ENCODE results near the gene SLC6A16. TPM values are rescaled to one million over a fixed set of nuclear protein-coding genes. Genes with fewer than 3 reads are reported as not detected.
"Not testable (repeated sequence)": the region's sequence is repeated elsewhere in the genome, so short reads cannot be mapped to it uniquely, and the experiment has no call there.

Gene SLC6A16
- total RNA-seq, 1 experiment from 2014 or later, result 1.3 TPM

- H3K27ac ChIP-seq (ENCODE audit: low read length), result no peak overlapping the region
- TF ChIP-seq TCF7L2 (IDR thresholded peaks at IDR 0.05; ENCODE audit: low read depth, low read length) (no peak), POLR2AphosphoS5 (IDR thresholded peaks at IDR 0.05; ENCODE audit: low read depth, low read length) (no peak), REST (IDR thresholded peaks at IDR 0.05; ENCODE audit: insufficient read depth in 1 of 2, low read depth in 2 of 2, low read length in 1 of 2) (no peak), CTCF (IDR thresholded peaks at IDR 0.05) (no peak), SIN3A (IDR thresholded peaks at IDR 0.05; ENCODE audit: borderline replicate concordance, insufficient read depth, low read depth, low read length) (no peak)
- H3K27me3 ChIP-seq (ENCODE audit: control insufficient read depth, insufficient read depth, low read length), result no peaks in the 10 kb centered on the region
- no TSS peak for BruUV-seq (replicated peaks)
- no peak overlapping the region for H3K4me3 ChIP-seq (ENCODE audit: low read depth in 2 of 2, low read length in 2 of 2)
- no peaks in the 10 kb centered on the region for H3K36me3 ChIP-seq (ENCODE audit: control insufficient read depth, insufficient read depth, low read length)
- DNase-seq (ENCODE audit: low read depth, low spot score) (no peak), ATAC-seq (no peak)
- in situ Hi-C loops (cut with HindIII; ENCODE audit: low pct_unique_long_range_greater_than_20kb, low sequenced_read_pairs), result no loop called here
- no peaks in the 10 kb centered on the region for H3K4me1 ChIP-seq (ENCODE audit: control insufficient read depth, insufficient read depth, low read length)
- H3K9me3 ChIP-seq (ENCODE audit: control insufficient read depth, insufficient read depth, low read depth, low read length), result no peaks in the 10 kb centered on the region
- POLR2A ChIA-PET, result no interaction called here
- intact Hi-C loops (cut with micrococcal nuclease; ENCODE audit: unreplicated experiment), result no loop called here
- CTCF ChIA-PET, result no interaction called here
Measured at GRCh38 chr19:49309087-49309486, 15.9 kb downstream of the SLC6A16 start.

DNA sequence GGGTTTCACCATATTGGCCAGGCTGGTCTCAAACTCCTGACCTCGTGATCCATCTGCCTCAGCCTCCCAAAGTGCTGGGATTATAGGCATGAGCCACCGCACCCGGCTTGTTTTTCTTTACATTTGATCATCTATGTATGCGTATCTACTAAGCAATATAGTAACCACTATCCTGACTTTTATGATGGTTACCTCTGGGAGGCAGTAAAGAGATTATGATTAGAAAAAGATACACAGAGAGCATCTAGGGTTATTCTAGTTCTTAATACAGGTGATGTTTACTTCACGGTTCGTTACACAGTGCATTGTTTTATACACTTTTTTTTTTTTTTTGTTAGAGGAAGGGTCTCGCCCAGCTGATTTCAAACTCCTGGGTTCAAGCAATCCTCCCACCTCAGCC, 18.3 kb downstream of the SLC6A16 start:
- TF ChIP-seq CTCF (IDR thresholded peaks at IDR 0.05), result peak; percentile 14; the same call in 1 of the 2 replicates

More for the DNA sequence above, 18.3 kb downstream of the SLC6A16 start:
- H3K27ac ChIP-seq (ENCODE audit: low read length); in situ Hi-C loops (cut with HindIII; ENCODE audit: low pct_unique_long_range_greater_than_20kb, low sequenced_read_pairs); H3K36me3 ChIP-seq (ENCODE audit: control insufficient read depth, insufficient read depth, low read length); H3K27me3 ChIP-seq (ENCODE audit: control insufficient read depth, insufficient read depth, low read length); H3K9me3 ChIP-seq (ENCODE audit: control insufficient read depth, insufficient read depth, low read depth, low read length); H3K4me1 ChIP-seq (ENCODE audit: control insufficient read depth, insufficient read depth, low read length); ATAC-seq; DNase-seq (ENCODE audit: low read depth, low spot score); intact Hi-C loops (cut with micrococcal nuclease; ENCODE audit: unreplicated experiment); H3K4me3 ChIP-seq (ENCODE audit: low read depth in 2 of 2, low read length in 2 of 2); BruUV-seq (replicated peaks): not testable (repeated sequence)
- ChIA-PET CTCF (interaction anchor here (0.7 kb wide), 2 partner anchors 23 to 60 kb away, joined by 3 to 5 read pairs; no protein-coding TSS in a partner anchor), POLR2A (interaction anchor here (0.6 kb wide), 1 partner anchor 144 kb away, joined by 10 read pairs; no protein-coding TSS in a partner anchor)

All from Panc1 (cell line).